Omental fat pad (tissue), 4 donors: ENCODE results near the gene INSC. TPM values are rescaled to one million over a fixed set of nuclear protein-coding genes. Genes with fewer than 3 reads are reported as not detected.

Experiments
- ATAC-seq: fragments of 150-250 bp; one replicate; pipeline ENCODE4 v1.9.1; 2016; ENCODE audit warnings: mild to moderate bottlenecking, moderate library complexity; ENCODE audit not compliant: low FRiP score
- DNase-seq: peaks from one replicate; pipeline ENCODE4 v3.0.0-alpha.2; 2019; ENCODE audit warnings: low spot score
- total RNA-seq, 4 donors: library from RNA; depleted of rRNA; stranded (reverse); fragments of >200 nt; gene quantifications; one replicate each; pipeline ENCODE4 v1.1.0, GENCODE V29; 2016
- TF ChIP-seq, protein P1 (sequence below), 3 donors: fragments of 450-650 bp; IDR thresholded peaks; one replicate each; pipeline ENCODE4 v1.5.1; 2016 to 2017; ENCODE audit warnings: antibody characterized with exemption in 3 of 3, mild to moderate bottlenecking in 3 of 3, moderate library complexity in 2 of 3

The INSC gene
- total RNA-seq, 4 donors from 2014 or later, result 3.0 TPM; not detected in 3

DNA sequence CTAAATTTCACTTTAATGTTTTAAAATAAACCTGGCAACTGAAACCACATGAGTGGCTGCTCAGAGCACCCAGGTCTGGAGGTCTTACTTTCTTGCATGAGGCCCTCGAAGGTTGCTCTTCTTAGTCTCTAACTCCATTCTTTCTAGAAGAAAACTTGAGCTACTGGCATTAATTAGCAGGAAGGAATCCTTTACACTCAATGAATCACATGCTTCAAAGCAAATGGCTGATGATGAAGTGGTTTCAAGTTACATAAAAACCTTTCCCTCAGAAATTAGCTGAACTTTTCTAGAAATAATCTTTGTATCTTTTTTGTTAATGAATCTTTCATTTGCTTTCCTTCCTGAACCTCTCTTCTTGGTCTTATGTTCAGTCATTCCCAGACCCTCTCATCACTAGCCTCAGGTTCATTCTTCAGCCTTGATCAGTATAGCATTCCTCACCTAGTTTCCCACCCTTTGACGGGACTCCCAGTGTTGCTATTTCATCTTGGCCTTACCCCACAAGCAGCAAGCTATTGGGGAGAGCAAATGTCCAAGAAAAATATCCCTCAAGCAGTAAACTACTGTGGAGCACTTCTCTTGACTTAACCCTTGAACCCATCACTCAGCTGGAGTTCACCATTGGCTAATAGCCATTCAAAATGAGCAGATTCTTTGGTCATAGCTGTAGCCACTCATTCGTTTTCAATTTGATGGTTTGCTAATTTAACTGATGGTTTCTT, 75.1 kb downstream of the INSC start:
- TF ChIP-seq, protein P1, sequence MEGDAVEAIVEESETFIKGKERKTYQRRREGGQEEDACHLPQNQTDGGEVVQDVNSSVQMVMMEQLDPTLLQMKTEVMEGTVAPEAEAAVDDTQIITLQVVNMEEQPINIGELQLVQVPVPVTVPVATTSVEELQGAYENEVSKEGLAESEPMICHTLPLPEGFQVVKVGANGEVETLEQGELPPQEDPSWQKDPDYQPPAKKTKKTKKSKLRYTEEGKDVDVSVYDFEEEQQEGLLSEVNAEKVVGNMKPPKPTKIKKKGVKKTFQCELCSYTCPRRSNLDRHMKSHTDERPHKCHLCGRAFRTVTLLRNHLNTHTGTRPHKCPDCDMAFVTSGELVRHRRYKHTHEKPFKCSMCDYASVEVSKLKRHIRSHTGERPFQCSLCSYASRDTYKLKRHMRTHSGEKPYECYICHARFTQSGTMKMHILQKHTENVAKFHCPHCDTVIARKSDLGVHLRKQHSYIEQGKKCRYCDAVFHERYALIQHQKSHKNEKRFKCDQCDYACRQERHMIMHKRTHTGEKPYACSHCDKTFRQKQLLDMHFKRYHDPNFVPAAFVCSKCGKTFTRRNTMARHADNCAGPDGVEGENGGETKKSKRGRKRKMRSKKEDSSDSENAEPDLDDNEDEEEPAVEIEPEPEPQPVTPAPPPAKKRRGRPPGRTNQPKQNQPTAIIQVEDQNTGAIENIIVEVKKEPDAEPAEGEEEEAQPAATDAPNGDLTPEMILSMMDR (IDR thresholded peaks at IDR 0.05), result no peak
- ATAC-seq (no peak), DNase-seq (no peak)

DNA sequence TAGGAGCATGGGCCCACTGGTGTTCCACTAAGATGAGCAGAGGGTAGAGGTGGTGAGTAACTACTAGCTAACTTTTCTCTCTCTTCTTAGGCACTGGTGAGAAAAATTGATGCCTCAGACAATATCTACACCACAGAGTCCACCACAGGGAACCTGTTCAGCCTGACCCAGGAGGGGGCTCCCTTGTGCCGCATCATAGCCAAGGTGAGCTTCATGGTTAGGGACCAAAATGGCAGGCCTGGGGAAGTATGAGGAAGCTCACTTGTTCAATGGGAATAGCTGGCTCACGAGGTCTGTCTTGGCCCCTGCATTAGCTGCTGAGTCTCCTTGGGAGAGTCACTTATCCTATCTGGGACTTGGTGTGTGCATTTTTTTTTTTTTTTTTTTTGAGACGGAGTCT, 75.9 kb downstream of the INSC start:
- DNase-seq (no peak), ATAC-seq (no peak)
- TF ChIP-seq, protein P1 (IDR thresholded peaks at IDR 0.05), result no peak

- DNase-seq (no peak), ATAC-seq (no peak)
- TF ChIP-seq, protein P1 (IDR thresholded peaks at IDR 0.05), result no peak
These were observed 77.4 kb downstream of the INSC start for GRCh38 chr11:15192005-15192556.

- DNase-seq, result no peak
- ATAC-seq, result no peak
These were observed 80.1 kb downstream of the INSC start for GRCh38 chr11:15194671-15195415.

GRCh38 chr11:15195454-15196200, 80.9 kb downstream of the INSC start:
- no peak for DNase-seq
- ATAC-seq, result no peak
- TF ChIP-seq, protein P1 (IDR thresholded peaks at IDR 0.05), result no peak

More at GRCh38 chr11:15194671-15195415, 80.1 kb downstream of the INSC start:
- TF ChIP-seq, protein P1 (IDR thresholded peaks at IDR 0.05), result no peak

DNA sequence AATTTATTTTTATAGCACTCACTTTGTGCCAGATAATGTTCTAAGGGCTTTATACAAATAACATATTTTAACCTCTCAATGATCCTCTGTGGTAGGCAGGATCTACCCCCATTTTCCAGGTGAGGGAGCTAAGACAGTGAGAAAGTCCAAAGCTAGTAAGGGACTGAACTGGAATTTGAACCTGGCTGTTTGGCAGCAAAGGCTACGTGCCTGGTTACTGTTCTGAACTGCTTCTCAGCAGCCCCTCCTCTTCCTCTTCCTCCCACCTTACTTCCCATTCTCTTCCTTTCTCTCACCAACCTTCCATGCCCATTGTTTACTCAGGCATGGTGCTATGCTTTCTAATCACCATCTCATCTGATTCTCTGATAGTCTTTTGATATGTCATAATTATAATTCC, 82.0 kb downstream of the INSC start:
- DNase-seq, result no peak
- no peak for ATAC-seq
- TF ChIP-seq, protein P1 (IDR thresholded peaks at IDR 0.05), result no peak
